Right renal pelvis (tissue), 4 donors: ENCODE measurements around the gene RSBN1L. TPM values are rescaled to one million over a fixed set of nuclear protein-coding genes. Genes with fewer than 3 reads are reported as not detected.
"Not testable (repeated sequence)": the region's sequence is repeated elsewhere in the genome, so short reads cannot be mapped to it uniquely, and the experiment has no call there.

Experiments
- DNase-seq, 4 donors: peaks; one replicate each; pipeline ENCODE4 v3.0.0-alpha.2; 2013; ENCODE audit warnings: low read depth in 4 of 4, low spot score in 3 of 4, missing footprints in 1 of 4
- polyA plus RNA-seq, 4 donors: library from polyadenylated mRNA; unstranded; fragments of 120-200 nt; gene quantifications; one replicate each; pipeline ENCODE4 v1.2.1, GENCODE V29; 2013; ENCODE audit not compliant: insufficient read length in 4 of 4

The RSBN1L gene
- 10 to 100 TPM; 28.4 to 37.0 (median 32.2) TPM for polyA plus RNA-seq

GRCh38 chr7:77696057-77696642, at the start of gene RSBN1L:
Gene RSBN1L, plus strand, starts transcription at chr7:77696459. Its CDS starts 11 bp downstream, at chr7:77696470.
- DNase-seq = peak; percentile 92 to 97 (median 94)

- no peak for DNase-seq
Measured at GRCh38 chr7:77648742-77649338, 47.4 kb upstream of the RSBN1L start.

GRCh38 chr7:77649716-77650349, 46.4 kb upstream of the RSBN1L start:
- DNase-seq = no peak

GRCh38 chr7:77651575-77652162, 44.6 kb upstream of the RSBN1L start:
- DNase-seq = peak in 3 of 4 donors; percentile 8 to 20 (median 12)

- not testable (repeated sequence) for DNase-seq
Measured at GRCh38 chr7:77652826-77653225, 43.4 kb upstream of the RSBN1L start.

- DNase-seq = no peak
Measured at GRCh38 chr7:77653572-77653971, 42.7 kb upstream of the RSBN1L start.

GRCh38 chr7:77655356-77655755, 40.9 kb upstream of the RSBN1L start:
- no peak for DNase-seq

- no peak for DNase-seq
Measured at GRCh38 chr7:77655836-77656455, 40.3 kb upstream of the RSBN1L start.

- peak; percentile 18 to 47 (median 32) for DNase-seq
Measured at GRCh38 chr7:77657427-77658224, 38.6 kb upstream of the RSBN1L start.

- DNase-seq = no peak
Measured at GRCh38 chr7:77658928-77659327, 37.3 kb upstream of the RSBN1L start.

GRCh38 chr7:77661816-77662215, 34.4 kb upstream of the RSBN1L start:
- no peak for DNase-seq

GRCh38 chr7:77662869-77663268, 33.4 kb upstream of the RSBN1L start:
- DNase-seq = no peak

- DNase-seq = no peak
Measured at GRCh38 chr7:77664715-77665114, 31.5 kb upstream of the RSBN1L start.

GRCh38 chr7:77665161-77665560, 31.1 kb upstream of the RSBN1L start:
- no peak for DNase-seq

- no peak for DNase-seq
Measured at GRCh38 chr7:77667459-77668086, 28.7 kb upstream of the RSBN1L start.

GRCh38 chr7:77674878-77675277, 21.4 kb upstream of the RSBN1L start:
- no peak for DNase-seq

- no peak for DNase-seq
Measured at GRCh38 chr7:77679608-77680007, 16.7 kb upstream of the RSBN1L start.

- DNase-seq = no peak
Measured at GRCh38 chr7:77680266-77680665, 16.0 kb upstream of the RSBN1L start.

- no peak for DNase-seq
Measured at GRCh38 chr7:77684030-77684429, 12.2 kb upstream of the RSBN1L start.

- DNase-seq = no peak
Measured at GRCh38 chr7:77685233-77685632, 11.0 kb upstream of the RSBN1L start.
